Measurements from ENCODE around the gene GSDME.

Gene GSDME

DNA sequence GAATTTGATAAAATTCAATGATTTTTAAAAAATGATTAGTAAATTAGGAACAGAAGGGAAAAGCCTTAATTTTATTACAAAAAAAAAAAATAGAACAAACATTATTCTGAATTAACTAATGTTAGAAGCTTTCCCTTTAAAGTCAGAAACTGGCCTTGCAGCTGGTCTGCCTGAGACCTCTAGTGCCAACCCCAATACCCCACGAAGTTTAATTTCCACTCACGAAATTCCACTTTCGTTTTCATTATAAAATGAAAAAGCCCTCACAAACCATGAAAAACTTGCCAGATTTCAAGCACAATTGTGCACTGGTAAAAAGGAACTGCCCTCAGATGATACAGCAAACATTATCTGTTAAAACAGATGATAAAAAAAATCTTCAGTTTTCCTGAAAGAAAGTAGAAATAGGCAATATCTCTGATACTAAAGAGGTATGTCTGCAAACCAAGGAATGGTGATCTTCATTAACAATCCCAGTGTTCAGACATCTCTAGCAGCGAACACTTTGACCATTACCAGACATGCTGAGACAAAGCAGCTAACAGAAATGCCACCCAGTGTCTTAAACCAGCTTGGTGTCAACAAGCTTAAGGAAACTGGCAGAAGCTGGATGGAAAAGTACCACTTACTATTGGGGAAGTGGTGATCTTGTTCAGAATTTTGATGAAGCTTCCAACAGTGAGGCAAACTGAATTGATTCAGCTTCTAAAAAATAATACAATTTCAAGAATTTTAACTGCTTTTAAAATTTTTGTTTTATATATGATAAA is 103.8 kb downstream of the GSDME start:
- DNase-seq (ENCODE audit: low read depth in 2 of 2) = no peak

DNA sequence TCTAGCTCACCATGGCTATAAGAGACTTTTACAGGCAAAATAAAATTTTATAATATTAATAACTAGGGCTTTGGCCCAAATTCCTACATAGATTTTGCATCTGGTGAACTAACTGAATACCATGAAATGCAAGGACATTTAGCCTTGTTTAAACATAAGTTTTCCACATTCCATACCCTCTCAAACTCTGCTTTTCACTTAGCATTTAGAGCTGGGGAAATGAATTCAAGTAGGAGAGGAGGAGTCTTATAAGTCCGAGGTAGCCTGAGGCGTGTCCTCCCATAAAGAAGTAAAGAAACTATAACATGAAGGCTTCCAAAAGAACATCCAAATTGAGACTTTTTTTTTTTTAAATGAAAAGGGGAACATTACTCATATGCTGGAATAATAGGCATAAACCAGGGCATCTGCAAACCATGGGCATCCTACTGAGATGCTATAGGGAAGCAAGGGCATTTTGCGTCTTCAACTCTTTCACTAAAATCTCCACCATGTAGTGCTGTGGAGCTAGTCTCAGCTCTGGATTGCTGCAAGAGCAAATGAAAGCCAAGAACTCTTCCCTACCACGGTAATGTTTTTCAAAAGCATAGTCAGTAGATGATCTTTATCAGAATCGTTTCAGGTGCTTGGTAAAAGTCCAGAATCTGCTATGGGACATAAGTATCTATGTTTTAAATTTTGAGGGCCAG is 104.9 kb downstream of the GSDME start:
- DNase-seq (ENCODE audit: low read depth in 2 of 2) = no peak

Data from activated CD8-positive, alpha-beta memory T cell treated with anti-CD3 and anti-CD28 coated beads for 4 hours (primary cell).